ENCODE results near the gene FAM131C. TPM values are rescaled to one million over a fixed set of nuclear protein-coding genes. Genes with fewer than 3 reads are reported as not detected.

Gene FAM131C
- total RNA-seq, 1 experiment from 2014 or later: 0.41 TPM

GRCh38 chr1:16015491-16015890, 58.0 kb downstream of the FAM131C start:
- DNase-seq: no peak
- H3K9me3 Mint-ChIP-seq (ENCODE audit: unreplicated experiment): no peaks in the 10 kb centered on the region
- H3K27ac Mint-ChIP-seq (ENCODE audit: unreplicated experiment): no peak overlapping the region
- ChIA-PET CTCF (no interaction called here), POLR2A (no interaction called here)
- H3K4me3 Mint-ChIP-seq (ENCODE audit: unreplicated experiment): no peak overlapping the region
- H3K27me3 Mint-ChIP-seq (ENCODE audit: insufficient read depth, unreplicated experiment): no peaks in the 10 kb centered on the region
- H3K4me1 Mint-ChIP-seq (ENCODE audit: low read depth, unreplicated experiment): no peaks in the 10 kb centered on the region
- no peak for TF ChIP-seq CTCF (IDR thresholded peaks at IDR 0.05; ENCODE audit: insufficient read depth in 1 of 2, low read depth in 1 of 2, low read length in 1 of 2, severe bottlenecking in 1 of 2, unreplicated experiment in 1 of 2)
- Histone ChIP-seq H3K36me3 (ENCODE audit: control insufficient read depth, insufficient read depth, low read length) (no peaks in the 10 kb centered on the region), H3K4me1 (no peaks in the 10 kb centered on the region), H3K9me3 (no peaks in the 10 kb centered on the region), H3K27me3 (replicated peaks; ENCODE audit: control insufficient read depth, insufficient read depth, low read length) (no peaks in the 10 kb centered on the region), H3K4me3 (ENCODE audit: low read depth, low read length) (no peak overlapping the region)
- H3K36me3 Mint-ChIP-seq (ENCODE audit: insufficient read depth, unreplicated experiment): no peaks in the 10 kb centered on the region
- no TSS peak for BruUV-seq (replicated peaks)
- intact Hi-C loops (cut with micrococcal nuclease; ENCODE audit: unreplicated experiment): no loop called here

- Mint-ChIP-seq H3K4me3 (ENCODE audit: unreplicated experiment) (no peak overlapping the region), H3K27ac (ENCODE audit: unreplicated experiment) (no peak overlapping the region), H3K4me1 (ENCODE audit: low read depth, unreplicated experiment) (no peaks in the 10 kb centered on the region), H3K27me3 (ENCODE audit: insufficient read depth, unreplicated experiment) (no peaks in the 10 kb centered on the region), H3K9me3 (ENCODE audit: unreplicated experiment) (no peaks in the 10 kb centered on the region), H3K36me3 (ENCODE audit: insufficient read depth, unreplicated experiment) (no peaks in the 10 kb centered on the region)
- Histone ChIP-seq H3K4me3 (ENCODE audit: low read depth, low read length) (no peak overlapping the region), H3K4me1 (no peaks in the 10 kb centered on the region), H3K36me3 (ENCODE audit: control insufficient read depth, insufficient read depth, low read length) (no peaks in the 10 kb centered on the region), H3K27me3 (replicated peaks; ENCODE audit: control insufficient read depth, insufficient read depth, low read length) (no peaks in the 10 kb centered on the region), H3K9me3 (no peaks in the 10 kb centered on the region)
- intact Hi-C loops (cut with micrococcal nuclease; ENCODE audit: unreplicated experiment): no loop called here
- POLR2A ChIA-PET: interaction anchor here (0.6 kb wide), 1 partner anchor 45 kb away, joined by 5 read pairs; no protein-coding TSS in a partner anchor
- DNase-seq: no peak
- BruUV-seq (replicated peaks): no TSS peak
- CTCF ChIA-PET: no interaction called here
- no peak for TF ChIP-seq CTCF (IDR thresholded peaks at IDR 0.05; ENCODE audit: insufficient read depth in 1 of 2, low read depth in 1 of 2, low read length in 1 of 2, severe bottlenecking in 1 of 2, unreplicated experiment in 1 of 2)
Observed at GRCh38 chr1:16014509-16015482, 58.7 kb downstream of the FAM131C start.

- H3K4me1 ChIP-seq: no peaks in the 10 kb centered on the region
- ChIA-PET POLR2A (no interaction called here), CTCF (interaction anchor here (0.7 kb wide), 1 partner anchor 229 kb away, joined by 4 read pairs; no protein-coding TSS in a partner anchor)
- Mint-ChIP-seq H3K27ac (ENCODE audit: unreplicated experiment) (no peak overlapping the region), H3K9me3 (ENCODE audit: unreplicated experiment) (no peaks in the 10 kb centered on the region), H3K4me3 (ENCODE audit: unreplicated experiment) (no peak overlapping the region), H3K27me3 (ENCODE audit: insufficient read depth, unreplicated experiment) (no peaks in the 10 kb centered on the region), H3K4me1 (ENCODE audit: low read depth, unreplicated experiment) (no peaks in the 10 kb centered on the region), H3K36me3 (ENCODE audit: insufficient read depth, unreplicated experiment) (no peaks in the 10 kb centered on the region)
- H3K27me3 ChIP-seq (replicated peaks; ENCODE audit: control insufficient read depth, insufficient read depth, low read length): no peaks in the 10 kb centered on the region
- intact Hi-C loops (cut with micrococcal nuclease; ENCODE audit: unreplicated experiment): no loop called here
- TF ChIP-seq CTCF (IDR thresholded peaks at IDR 0.05; ENCODE audit: insufficient read depth in 1 of 2, low read depth in 1 of 2, low read length in 1 of 2, severe bottlenecking in 1 of 2, unreplicated experiment in 1 of 2): no peak
- H3K9me3 ChIP-seq: no peaks in the 10 kb centered on the region
- no peak overlapping the region for H3K4me3 ChIP-seq (ENCODE audit: low read depth, low read length)
- BruUV-seq (replicated peaks): no TSS peak
- H3K36me3 ChIP-seq (ENCODE audit: control insufficient read depth, insufficient read depth, low read length): no peaks in the 10 kb centered on the region
- no peak for DNase-seq
Observed at GRCh38 chr1:16013908-16014258, 59.6 kb downstream of the FAM131C start.

Data from Caco-2 (cell line).